A673 (cell line): Measurements from ENCODE around the gene PDGFRA. TPM values are rescaled to one million over a fixed set of nuclear protein-coding genes. Genes with fewer than 3 reads are reported as not detected.
"Not testable (repeated sequence)": the region's sequence is repeated elsewhere in the genome, so short reads cannot be mapped to it uniquely, and the experiment has no call there.

Source experiments
- BruUV-seq: library from RNA; stranded (reverse); fragments of 400-500 nt; replicated peaks from 2 replicates; lab custom pipeline; 2021; lab: Mats Ljungman, UMichigan
- CTCF ChIA-PET: fragments of 300-600 bp; sonication (Branson Sonifier 250); formaldehyde crosslinking; loops from one replicate; lab custom pipeline; 2022; ENCODE audit warnings: antibody characterized with exemption; lab: Charles Lee
- POLR2A ChIA-PET: fragments of 300-600 bp; sonication (Branson Sonifier 250); formaldehyde crosslinking; loops from one replicate; lab custom pipeline; 2022; ENCODE audit warnings: antibody characterized with exemption; ENCODE audit not compliant: low non-redundant PET; lab: Charles Lee
- DNase-seq: peaks from one replicate; pipeline ENCODE4 v3.0.0-alpha.2; 2015; ENCODE audit warnings: low spot score
- H3K27ac ChIP-seq: fragments of 200-600 bp; sonication (generic); 2 replicates; pipeline ENCODE4 v1.5.1; 2016; ENCODE audit warnings: mixed run types, low read depth, mild to moderate bottlenecking, mixed read lengths, antibody characterized with exemption, low read length; ENCODE audit not compliant: poor library complexity, severe bottlenecking
- H3K27me3 ChIP-seq: fragments of 200-600 bp; sonication (generic); replicated peaks from 2 replicates; pipeline ENCODE4 v1.6.1; 2017; ENCODE audit warnings: mixed run types, low read depth, mild to moderate bottlenecking, mixed read lengths, antibody characterized with exemption, low read length; ENCODE audit not compliant: insufficient read depth, poor library complexity
- H3K36me3 ChIP-seq: fragments of 200-600 bp; sonication (generic); 2 replicates; pipeline ENCODE4 v1.6.1; 2016; ENCODE audit warnings: mixed run types, mild to moderate bottlenecking, mixed read lengths, antibody characterized with exemption, low read length; ENCODE audit not compliant: insufficient read depth, poor library complexity, severe bottlenecking
- H3K4me1 ChIP-seq: fragments of 200-600 bp; sonication (generic); 2 replicates; pipeline ENCODE4 v1.6.1; 2017; ENCODE audit warnings: mixed run types, mild to moderate bottlenecking, mixed read lengths, antibody characterized with exemption, low read length; ENCODE audit not compliant: insufficient read depth, poor library complexity, severe bottlenecking
- H3K4me3 ChIP-seq: fragments of 200-600 bp; sonication (generic); 2 replicates; pipeline ENCODE4 v1.5.1; 2016; ENCODE audit warnings: low read depth, mixed run types, mild to moderate bottlenecking, mixed read lengths, low read length; ENCODE audit not compliant: poor library complexity, severe bottlenecking
- H3K9me3 ChIP-seq: fragments of 200-600 bp; sonication (generic); 2 replicates; pipeline ENCODE4 v1.6.1; 2016; ENCODE audit warnings: mixed run types, low read depth, mild to moderate bottlenecking, mixed read lengths, antibody characterized with exemption, low read length; ENCODE audit not compliant: poor library complexity, severe bottlenecking
- CTCF ChIP-seq: fragments of 300-800, 200-600 bp; sonication (generic); conservative IDR thresholded peaks from 2 replicates; pipeline ENCODE4 v1.5.1; 2017; ENCODE audit warnings: low read depth, mild to moderate bottlenecking, antibody characterized with exemption, low read length, moderate library complexity, mixed read lengths
- EZH2 ChIP-seq: fragments of 200-600 bp; sonication (generic); IDR thresholded peaks from 2 replicates; pipeline ENCODE4 v1.6.1; 2017; ENCODE audit warnings: borderline replicate concordance, low read depth, mild to moderate bottlenecking, mixed read lengths, antibody characterized with exemption, low read length; ENCODE audit not compliant: poor library complexity, severe bottlenecking
- intact Hi-C: fragments of 100-400 bp; cut with micrococcal nuclease; formaldehyde crosslinking; loops from one replicate; pipeline ENCODE4 v1.10.0; 2022; ENCODE audit not compliant: unreplicated experiment
- total RNA-seq: library from RNA; stranded (reverse); gene quantifications from 2 replicates; pipeline ENCODE4 v1.2.3, GENCODE V29; 2021

Gene PDGFRA
- total RNA-seq, 1 experiment from 2014 or later, result 0.24 TPM

DNA sequence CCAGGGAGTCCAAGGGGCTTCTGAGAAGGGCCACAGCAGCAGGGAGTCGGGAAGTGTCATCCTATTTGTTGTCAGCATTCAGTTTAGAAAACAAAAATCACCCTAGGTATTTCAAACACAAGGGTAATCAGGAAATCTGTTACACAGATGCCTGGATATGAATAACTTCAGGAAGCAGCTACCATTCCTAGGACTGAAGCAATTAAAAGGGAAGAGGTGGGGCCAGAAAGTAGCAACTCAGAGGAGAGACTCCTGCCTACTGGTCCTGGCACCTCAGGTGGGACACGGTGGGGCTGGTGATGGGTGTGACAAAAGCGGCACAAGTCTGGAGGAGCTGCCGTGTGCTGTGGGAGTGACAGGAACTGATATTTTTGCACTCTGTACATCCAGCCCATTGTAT lies 107.9 kb downstream of the PDGFRA start:
- H3K9me3 ChIP-seq, result no peaks in the 10 kb centered on the region
- BruUV-seq, result no TSS peak

DNA sequence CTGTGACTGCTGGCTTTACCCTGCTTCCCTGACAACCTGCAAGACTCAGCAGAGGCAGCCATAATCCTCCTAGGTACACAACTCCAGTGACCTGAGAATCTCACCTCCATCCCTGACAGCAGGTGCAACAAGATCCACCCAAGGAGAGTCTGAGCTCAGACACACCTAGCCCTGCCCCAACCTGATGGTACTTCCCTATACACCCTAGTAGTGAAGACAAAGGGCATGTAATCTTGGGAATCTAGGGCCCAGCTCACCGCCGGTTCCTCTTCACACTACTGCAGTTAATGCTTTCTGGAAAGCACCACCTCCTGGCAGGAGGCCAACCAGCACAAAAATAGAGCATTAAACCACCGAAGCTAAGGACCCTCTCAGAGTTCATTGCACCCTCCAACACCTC lies 113.0 kb downstream of the PDGFRA start:
- H3K4me1 ChIP-seq, DNase-seq, H3K9me3 ChIP-seq, H3K27ac ChIP-seq, H3K27me3 ChIP-seq, H3K4me3 ChIP-seq, CTCF ChIA-PET, POLR2A ChIA-PET, H3K36me3 ChIP-seq, intact Hi-C loops, BruUV-seq: not testable (repeated sequence)

More for the DNA sequence above, 107.9 kb downstream of the PDGFRA start:
- CTCF ChIA-PET, result no interaction called here
- intact Hi-C loops, result no loop called here
- H3K36me3 ChIP-seq, result no peaks in the 10 kb centered on the region
- no peak overlapping the region for H3K27ac ChIP-seq
- H3K27me3 ChIP-seq, result no peaks in the 10 kb centered on the region
- no peaks in the 10 kb centered on the region for H3K4me1 ChIP-seq
- POLR2A ChIA-PET, result no interaction called here
- DNase-seq, result no peak
- TF ChIP-seq EZH2 (no peak), CTCF (no peak)
- no peak overlapping the region for H3K4me3 ChIP-seq

Other genes starting within 250 kb of the PDGFRA start
- 5.4 and 8.1 TPM in 2 replicates for gene CHIC2, start 164.7 kb upstream of the PDGFRA start, total RNA-seq
- not detected in 2 replicates for gene GSX2, start 129.1 kb upstream of the PDGFRA start, total RNA-seq